PC-3 (cell line): Measurements from ENCODE around the gene SH3PXD2B. TPM values are rescaled to one million over a fixed set of nuclear protein-coding genes. Genes with fewer than 3 reads are reported as not detected.

Experiments
- ATAC-seq: fragments of 200-7000 bp; cut with Tn5 transposase; 2 replicates; pipeline ENCODE4 v1.9.1; 2020; ENCODE audit warnings: mild to moderate bottlenecking, moderate library complexity
- BruUV-seq: library from RNA; stranded (reverse); fragments of 400-500 nt; replicated peaks from 2 replicates; lab custom pipeline; 2021; lab: Mats Ljungman, UMichigan
- CTCF ChIA-PET: fragments of 300-600 bp; sonication (Branson Sonifier 250); formaldehyde crosslinking; loops from one replicate; lab custom pipeline; 2022; ENCODE audit warnings: antibody characterized with exemption; lab: Charles Lee
- POLR2A ChIA-PET: fragments of 300-600 bp; sonication (Branson Sonifier 250); formaldehyde crosslinking; loops from one replicate; lab custom pipeline; 2022; ENCODE audit warnings: antibody characterized with exemption; ENCODE audit not compliant: unreplicated experiment; lab: Charles Lee
- DNase-seq: peaks from one replicate; pipeline ENCODE4 v3.0.0-alpha.2; 2015
- H2AFZ ChIP-seq: fragments of 300-600 bp; sonication (generic); 2 replicates; pipeline ENCODE4 v1.6.0; 2016; ENCODE audit warnings: antibody characterized with exemption, low read length
- H3F3A ChIP-seq: fragments of 300-600 bp; sonication (generic); one replicate; pipeline ENCODE4 v1.6.0; 2017; ENCODE audit warnings: antibody characterized with exemption, low read length, control low read depth, mild to moderate bottlenecking; ENCODE audit not compliant: unreplicated experiment
- H3K27ac ChIP-seq: fragments of 300-600 bp; sonication (generic); 2 replicates; pipeline ENCODE4 v1.5.1; 2016; ENCODE audit warnings: mild to moderate bottlenecking, low read length
- H3K27me3 ChIP-seq: fragments of 300-600 bp; sonication (generic); 2 replicates; pipeline ENCODE4 v1.6.1; 2016; ENCODE audit warnings: low read length, mixed read lengths
- H3K36me3 ChIP-seq: fragments of 300-600 bp; sonication (generic); 2 replicates; pipeline ENCODE4 v1.6.1; 2016; ENCODE audit warnings: low read depth, mixed run types, low read length, mixed read lengths
- H3K4me1 ChIP-seq: fragments of 300-600 bp; sonication (generic); 2 replicates; pipeline ENCODE4 v1.5.1; 2016; ENCODE audit warnings: low read length; ENCODE audit not compliant: insufficient read depth
- H3K4me2 ChIP-seq: fragments of 300-600 bp; sonication (generic); 2 replicates; pipeline ENCODE4 v1.6.0; 2016; ENCODE audit warnings: low read length
- H3K4me3 ChIP-seq: fragments of 300-600 bp; sonication (generic); 2 replicates; pipeline ENCODE4 v1.5.1; 2016; ENCODE audit warnings: mild to moderate bottlenecking, low read length, mixed read lengths
- H3K79me2 ChIP-seq: fragments of 300-600 bp; sonication (generic); 2 replicates; pipeline ENCODE4 v1.6.1; 2017; ENCODE audit warnings: low read length, mixed read lengths
- H3K9ac ChIP-seq: fragments of 300-600 bp; sonication (generic); 2 replicates; pipeline ENCODE4 v1.6.0; 2016; ENCODE audit warnings: mild to moderate bottlenecking, low read length
- H3K9me2 ChIP-seq: fragments of 300-600 bp; sonication (generic); replicated peaks from 2 replicates; pipeline ENCODE4 v1.6.1; 2016; ENCODE audit warnings: mixed run types, low read length, mixed read lengths
- H3K9me3 ChIP-seq: fragments of 300-600 bp; sonication (generic); 2 replicates; pipeline ENCODE4 v1.6.1; 2016; ENCODE audit warnings: low read length, mixed read lengths
- H4K20me1 ChIP-seq: fragments of 300-600 bp; sonication (generic); 2 replicates; pipeline ENCODE4 v1.6.1; 2016; ENCODE audit warnings: low read length, mixed read lengths
- EZH2 ChIP-seq: fragments of 300-600 bp; sonication (generic); IDR thresholded peaks from one replicate; pipeline ENCODE4 v1.6.1; 2017; ENCODE audit warnings: antibody characterized with exemption, mild to moderate bottlenecking, low read length; ENCODE audit not compliant: unreplicated experiment
- EZH2phosphoT487 ChIP-seq: fragments of 300-600 bp; sonication (generic); IDR thresholded peaks from 2 replicates; pipeline ENCODE4 v1.6.1; 2018; ENCODE audit warnings: mild to moderate bottlenecking, antibody characterized with exemption, low read length, borderline replicate concordance
- intact Hi-C: fragments of 100-400 bp; cut with micrococcal nuclease; formaldehyde crosslinking; loops from 2 replicates; pipeline ENCODE4 v1.9.0; 2023
- total RNA-seq: library from RNA; depleted of rRNA; stranded (reverse); fragments of >200 nt; gene quantifications from 2 replicates; pipeline ENCODE4 v1.2.3, GENCODE V29; 2014
- TF ChIP-seq, protein P1 (sequence below): fragments of 300-600 bp; sonication (generic); conservative IDR thresholded peaks from 2 replicates; pipeline ENCODE4 v1.5.1; 2017; ENCODE audit warnings: antibody characterized with exemption, low read depth, mild to moderate bottlenecking, low read length

Gene SH3PXD2B
- total RNA-seq, 1 experiment from 2014 or later = 9.8 TPM

DNA sequence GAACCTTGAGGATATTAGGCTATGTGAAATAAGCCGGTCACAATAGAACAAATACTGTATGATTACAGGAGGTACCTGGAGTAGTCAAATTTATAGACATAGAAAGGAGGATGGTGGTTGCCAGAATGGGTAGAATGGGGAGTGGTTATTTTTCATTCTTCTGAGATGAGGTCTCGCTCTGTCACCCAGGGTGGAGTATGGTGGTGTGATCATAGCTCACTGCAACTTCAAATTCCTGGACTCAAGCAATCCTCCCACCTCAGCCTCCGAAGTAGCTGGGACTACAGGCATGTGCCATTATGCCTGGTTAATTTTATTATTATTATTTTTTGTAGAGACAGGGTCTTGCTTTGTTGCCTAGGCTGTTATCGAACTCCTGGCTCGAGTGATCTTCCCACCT, 27.1 kb downstream of the SH3PXD2B start:
- TF ChIP-seq EZH2 (no peak), EZH2phosphoT487 (no peak)
- H3K36me3 ChIP-seq = no peaks in the 10 kb centered on the region
- no peaks in the 10 kb centered on the region for H3K27me3 ChIP-seq
- no peaks in the 10 kb centered on the region for H4K20me1 ChIP-seq
- BruUV-seq = no TSS peak
- H2AFZ ChIP-seq = no peak overlapping the region
- ChIA-PET CTCF (no interaction called here), POLR2A (no interaction called here)
- H3F3A ChIP-seq = no peaks in the 10 kb centered on the region
- H3K27ac ChIP-seq = no peak overlapping the region
- no peaks in the 10 kb centered on the region for H3K9me2 ChIP-seq
- H3K79me2 ChIP-seq = no peaks in the 10 kb centered on the region
- H3K4me1 ChIP-seq = no peaks in the 10 kb centered on the region
- no peak overlapping the region for H3K9ac ChIP-seq
- no peak overlapping the region for H3K4me2 ChIP-seq
- no peaks in the 10 kb centered on the region for H3K9me3 ChIP-seq
- intact Hi-C loops = no loop called here
- DNase-seq (no peak), ATAC-seq (no peak)
- no peak overlapping the region for H3K4me3 ChIP-seq

DNA sequence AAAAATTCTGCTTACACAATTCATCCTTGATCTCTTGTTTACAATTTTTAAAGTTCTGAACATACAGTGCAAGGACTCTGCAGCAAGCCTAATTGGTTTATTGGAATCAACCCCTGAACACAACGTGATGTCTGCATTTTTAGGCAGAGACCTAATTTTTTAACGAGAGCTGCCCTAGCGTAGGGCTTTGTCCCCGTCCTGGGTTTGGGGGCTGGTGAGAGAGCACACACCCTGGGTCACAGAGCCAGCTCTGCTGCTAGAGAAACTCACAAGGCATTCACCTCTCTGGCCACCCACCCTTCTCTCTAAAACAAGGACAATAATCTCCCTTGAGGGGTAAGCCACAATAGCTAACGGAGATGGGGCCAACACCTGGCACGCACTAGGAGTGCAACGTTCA, 28.2 kb downstream of the SH3PXD2B start:
- Histone ChIP-seq H3K9me3 (no peaks in the 10 kb centered on the region), H3K79me2 (no peaks in the 10 kb centered on the region), H4K20me1 (no peaks in the 10 kb centered on the region), H3K4me2 (no peak overlapping the region), H3K9me2 (no peaks in the 10 kb centered on the region), H3K9ac (no peak overlapping the region), H3K4me3 (no peak overlapping the region), H3K36me3 (no peaks in the 10 kb centered on the region), H3K27me3 (no peaks in the 10 kb centered on the region), H3K27ac (no peak overlapping the region), H3K4me1 (peaks cover under 1% of the 10 kb centered on the region), H3F3A (no peaks in the 10 kb centered on the region), H2AFZ (no peak overlapping the region)
- DNase-seq = no peak
- no TSS peak for BruUV-seq
- no peak for ATAC-seq
- POLR2A ChIA-PET = no interaction called here
- CTCF ChIA-PET = no interaction called here
- no peak for TF ChIP-seq EZH2phosphoT487
- no peak for TF ChIP-seq EZH2
- intact Hi-C loops = no loop called here

DNA sequence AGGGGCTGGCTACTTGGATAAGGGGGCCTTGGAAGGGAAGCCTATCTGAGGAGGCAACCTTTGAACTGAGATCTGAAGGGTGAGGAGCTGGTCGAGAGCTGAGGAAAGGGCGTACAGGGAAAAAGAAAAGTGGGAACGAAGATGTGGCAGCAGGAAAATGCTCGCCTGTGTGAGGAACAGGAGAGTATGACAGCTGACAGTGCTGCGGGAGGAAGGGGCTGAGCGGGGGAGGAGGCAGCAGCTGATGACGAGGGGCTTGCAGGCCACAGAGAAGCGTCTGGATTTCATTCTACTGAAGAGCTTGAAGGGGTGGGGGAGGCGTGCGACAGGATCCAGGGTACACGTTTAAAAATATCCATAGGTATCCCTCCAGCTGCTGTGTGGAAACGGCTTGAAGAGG, 28.9 kb downstream of the SH3PXD2B start:
- H4K20me1 ChIP-seq = no peaks in the 10 kb centered on the region
- DNase-seq = no peak
- H3K9ac ChIP-seq = no peak overlapping the region
- no peaks in the 10 kb centered on the region for H3K79me2 ChIP-seq
- H3K27me3 ChIP-seq = no peaks in the 10 kb centered on the region
- TF ChIP-seq, protein P1, sequence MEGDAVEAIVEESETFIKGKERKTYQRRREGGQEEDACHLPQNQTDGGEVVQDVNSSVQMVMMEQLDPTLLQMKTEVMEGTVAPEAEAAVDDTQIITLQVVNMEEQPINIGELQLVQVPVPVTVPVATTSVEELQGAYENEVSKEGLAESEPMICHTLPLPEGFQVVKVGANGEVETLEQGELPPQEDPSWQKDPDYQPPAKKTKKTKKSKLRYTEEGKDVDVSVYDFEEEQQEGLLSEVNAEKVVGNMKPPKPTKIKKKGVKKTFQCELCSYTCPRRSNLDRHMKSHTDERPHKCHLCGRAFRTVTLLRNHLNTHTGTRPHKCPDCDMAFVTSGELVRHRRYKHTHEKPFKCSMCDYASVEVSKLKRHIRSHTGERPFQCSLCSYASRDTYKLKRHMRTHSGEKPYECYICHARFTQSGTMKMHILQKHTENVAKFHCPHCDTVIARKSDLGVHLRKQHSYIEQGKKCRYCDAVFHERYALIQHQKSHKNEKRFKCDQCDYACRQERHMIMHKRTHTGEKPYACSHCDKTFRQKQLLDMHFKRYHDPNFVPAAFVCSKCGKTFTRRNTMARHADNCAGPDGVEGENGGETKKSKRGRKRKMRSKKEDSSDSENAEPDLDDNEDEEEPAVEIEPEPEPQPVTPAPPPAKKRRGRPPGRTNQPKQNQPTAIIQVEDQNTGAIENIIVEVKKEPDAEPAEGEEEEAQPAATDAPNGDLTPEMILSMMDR = no peak
- TF ChIP-seq EZH2 (no peak), EZH2phosphoT487 (no peak)
- no peak overlapping the region for H3K27ac ChIP-seq
- ChIA-PET POLR2A (no interaction called here), CTCF (no interaction called here)
- no peaks in the 10 kb centered on the region for H3K36me3 ChIP-seq
- intact Hi-C loops = no loop called here
- no peak for ATAC-seq
- no peak overlapping the region for H2AFZ ChIP-seq
- no peak overlapping the region for H3K4me2 ChIP-seq
- BruUV-seq = no TSS peak
- H3K4me3 ChIP-seq = no peak overlapping the region
- no peaks in the 10 kb centered on the region for H3K9me3 ChIP-seq
- H3F3A ChIP-seq = no peaks in the 10 kb centered on the region
- peaks cover 7% of the 10 kb centered on the region for H3K4me1 ChIP-seq
- no peaks in the 10 kb centered on the region for H3K9me2 ChIP-seq

DNA sequence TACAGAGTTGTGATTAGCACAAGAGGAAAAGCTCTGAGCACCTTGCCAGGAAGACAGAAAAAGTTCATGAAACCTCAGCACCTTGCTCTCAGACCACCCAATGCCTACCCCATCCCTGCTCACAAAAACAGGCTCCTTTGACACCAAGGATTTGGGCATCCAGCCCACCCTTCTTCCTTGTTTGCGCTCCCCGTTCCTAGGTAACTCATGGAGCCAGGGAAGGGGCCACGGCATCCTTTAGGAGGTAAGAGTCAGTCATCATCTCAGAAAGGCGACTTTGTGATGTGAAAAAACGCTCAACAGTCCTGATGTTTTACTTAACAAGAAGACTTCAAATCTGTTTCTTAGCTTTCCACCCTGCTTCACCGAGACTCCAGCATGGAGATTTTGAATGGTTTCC, 29.5 kb downstream of the SH3PXD2B start:
- Histone ChIP-seq H3K36me3 (no peaks in the 10 kb centered on the region), H3K4me2 (no peak overlapping the region), H3K27ac (no peak overlapping the region), H3K4me3 (no peak overlapping the region), H3K9me2 (no peaks in the 10 kb centered on the region), H2AFZ (no peak overlapping the region), H3K4me1 (peaks cover 13% of the 10 kb centered on the region), H3K9ac (no peak overlapping the region), H3K79me2 (no peaks in the 10 kb centered on the region), H3K27me3 (no peaks in the 10 kb centered on the region), H3F3A (no peaks in the 10 kb centered on the region), H4K20me1 (no peaks in the 10 kb centered on the region), H3K9me3 (no peaks in the 10 kb centered on the region)
- ChIA-PET POLR2A (no interaction called here), CTCF (no interaction called here)
- TF ChIP-seq, protein P1 = no peak
- TF ChIP-seq EZH2 (no peak), EZH2phosphoT487 (no peak)
- DNase-seq (no peak), ATAC-seq (no peak)
- BruUV-seq = no TSS peak
- intact Hi-C loops = no loop called here
